Suprapubic skin (tissue), 4 donors: ENCODE measurements around the gene MYO16. TPM values are rescaled to one million over a fixed set of nuclear protein-coding genes. Genes with fewer than 3 reads are reported as not detected.

ENCODE experiments used
- DNase-seq, 2 donors: peaks; one replicate each; pipeline ENCODE4 v3.0.0-alpha.2; 2019; ENCODE audit warnings: low spot score in 2 of 2
- H3K27ac ChIP-seq: fragments of 200-600 bp; sonication (generic); one replicate; pipeline ENCODE4 v1.5.1; 2019
- H3K27me3 ChIP-seq: fragments of 200-600 bp; sonication (generic); one replicate; pipeline ENCODE4 v1.5.1; 2019
- H3K36me3 ChIP-seq: fragments of 200-600 bp; sonication (generic); one replicate; pipeline ENCODE4 v1.5.1; 2019
- H3K4me1 ChIP-seq: fragments of 200-600 bp; sonication (generic); one replicate; pipeline ENCODE4 v1.5.1; 2019
- H3K4me3 ChIP-seq: fragments of 200-600 bp; sonication (generic); one replicate; pipeline ENCODE4 v1.5.1; 2019; ENCODE audit warnings: mild to moderate bottlenecking
- H3K9me3 ChIP-seq: fragments of 200-600 bp; sonication (generic); one replicate; pipeline ENCODE4 v1.5.1; 2019
- CTCF ChIP-seq, 2 donors: fragments of 200-600 bp in 1 of 2; fragments of 450-650 bp in 1 of 2; sonication (generic) in 1 of 2; IDR thresholded peaks; one replicate each; pipeline ENCODE4 v1.5.1; 2016 to 2019; ENCODE audit warnings: antibody characterized with exemption in 2 of 2, mild to moderate bottlenecking in 1 of 2, moderate library complexity in 1 of 2
- EP300 ChIP-seq: sonication (generic); formaldehyde crosslinking; IDR thresholded peaks from one replicate; pipeline ENCODE4 v1.6.1; 2017; ENCODE audit warnings: antibody characterized with exemption
- POLR2A ChIP-seq, 2 donors: fragments of 450-650 bp; IDR thresholded peaks; one replicate each; pipeline ENCODE4 v1.6.1; 2017; ENCODE audit warnings: antibody characterized with exemption in 2 of 2, mild to moderate bottlenecking in 2 of 2, moderate library complexity in 2 of 2
- POLR2AphosphoS5 ChIP-seq, 3 donors: sonication (generic); formaldehyde crosslinking; IDR thresholded peaks; one replicate each; pipeline ENCODE4 v1.6.1; 2017; ENCODE audit warnings: antibody characterized with exemption in 3 of 3
- WGBS: methylation state at CpG from one replicate; pipeline ENCODE4 v1.1.5; 2018; 5-methylcytosine and 5-hydroxymethylcytosine counted together
- total RNA-seq, 4 donors: library from RNA; depleted of rRNA; stranded (reverse); fragments of >200 nt; gene quantifications; one replicate each; pipeline ENCODE4 v1.1.0, GENCODE V29; 2016

MYO16 gene
- total RNA-seq, 4 donors from 2014 or later = 0.08 to 0.98 (median 0.25) TPM

DNA sequence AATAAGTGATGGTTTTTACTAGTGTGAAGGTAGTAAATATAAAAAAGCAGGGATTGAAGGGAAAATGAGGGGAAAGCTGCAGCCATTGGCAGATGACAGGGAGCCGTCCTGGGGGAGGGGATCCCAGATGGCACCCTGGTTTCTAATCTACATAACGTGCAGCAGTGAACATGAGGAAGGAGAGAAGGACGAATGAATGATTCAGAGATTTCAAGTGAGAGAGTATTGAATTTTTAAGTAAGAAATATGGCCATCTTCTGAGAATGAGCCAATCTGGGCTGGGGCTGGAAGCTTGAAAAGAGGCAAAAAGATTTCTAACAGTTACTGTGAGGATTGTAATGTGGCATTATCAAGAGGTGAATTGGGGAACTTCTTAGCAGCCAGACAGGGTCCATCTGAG, 414.2 kb downstream of the MYO16 start:
- Histone ChIP-seq H3K4me3 (no peak overlapping the region), H3K4me1 (no peaks in the 10 kb centered on the region), H3K36me3 (no peaks in the 10 kb centered on the region), H3K27me3 (no peaks in the 10 kb centered on the region), H3K9me3 (no peaks in the 10 kb centered on the region), H3K27ac (no peak overlapping the region)
- TF ChIP-seq POLR2AphosphoS5 (IDR thresholded peaks at IDR 0.05) (no peak), CTCF (IDR thresholded peaks at IDR 0.05) (no peak), EP300 (no peak), POLR2A (IDR thresholded peaks at IDR 0.05) (no peak)
- WGBS = 67% methylated on average over 3 of the region's 3 CpGs
- no peak for DNase-seq

GRCh38 chr13:109055850-109056249, 426.4 kb downstream of the MYO16 start:
- no peaks in the 10 kb centered on the region for H3K4me1 ChIP-seq
- no peak overlapping the region for H3K4me3 ChIP-seq
- H3K27ac ChIP-seq = no peak overlapping the region
- TF ChIP-seq POLR2A (IDR thresholded peaks at IDR 0.05) = no peak
- TF ChIP-seq POLR2AphosphoS5 (IDR thresholded peaks at IDR 0.05) = no peak
- TF ChIP-seq EP300 = no peak
- no peak for TF ChIP-seq CTCF (IDR thresholded peaks at IDR 0.05)
- DNase-seq = no peak
- H3K27me3 ChIP-seq = no peaks in the 10 kb centered on the region
- no peaks in the 10 kb centered on the region for H3K36me3 ChIP-seq
- no peaks in the 10 kb centered on the region for H3K9me3 ChIP-seq

- H3K9me3 ChIP-seq = no peaks in the 10 kb centered on the region
- TF ChIP-seq EP300 = no peak
- TF ChIP-seq POLR2AphosphoS5 (IDR thresholded peaks at IDR 0.05) = no peak
- no peak for TF ChIP-seq POLR2A (IDR thresholded peaks at IDR 0.05)
- no peak for TF ChIP-seq CTCF (IDR thresholded peaks at IDR 0.05)
- 52% methylated on average over 5 of the region's 5 CpGs for WGBS
Measured at GRCh38 chr13:109058087-109058486, 428.7 kb downstream of the MYO16 start.

DNA sequence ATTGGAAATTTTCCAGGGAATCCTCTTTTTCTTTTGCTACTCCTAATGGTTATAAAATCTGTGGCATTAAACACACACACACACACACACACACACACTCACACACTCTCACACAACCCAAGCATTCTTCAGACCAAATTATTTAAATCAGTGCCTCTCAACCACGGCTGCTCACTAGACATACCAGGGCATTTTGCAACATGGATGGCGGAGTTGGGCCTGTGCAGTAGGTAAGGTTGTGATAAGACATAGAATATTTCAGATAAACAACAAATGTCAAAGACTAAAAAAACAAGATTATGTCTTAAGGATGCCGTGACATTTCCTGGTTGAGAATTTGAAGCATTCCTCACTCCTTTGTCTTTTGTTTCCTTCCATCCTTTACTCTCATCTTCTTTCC, 443.1 kb downstream of the MYO16 start:
- H3K36me3 ChIP-seq = no peaks in the 10 kb centered on the region
- H3K27ac ChIP-seq = no peak overlapping the region
- TF ChIP-seq POLR2A (IDR thresholded peaks at IDR 0.05) (no peak), POLR2AphosphoS5 (IDR thresholded peaks at IDR 0.05) (no peak), EP300 (no peak), CTCF (IDR thresholded peaks at IDR 0.05) (no peak)
- DNase-seq = no peak
- 83% methylated on average over 3 of the region's 3 CpGs for WGBS
- H3K4me3 ChIP-seq = no peak overlapping the region
- H3K27me3 ChIP-seq = no peaks in the 10 kb centered on the region
- H3K4me1 ChIP-seq = no peaks in the 10 kb centered on the region
- no peaks in the 10 kb centered on the region for H3K9me3 ChIP-seq

More at GRCh38 chr13:109058087-109058486, 428.7 kb downstream of the MYO16 start:
- Histone ChIP-seq H3K27ac (no peak overlapping the region), H3K36me3 (no peaks in the 10 kb centered on the region), H3K4me3 (no peak overlapping the region), H3K27me3 (no peaks in the 10 kb centered on the region), H3K4me1 (no peaks in the 10 kb centered on the region)
- DNase-seq = no peak

DNA sequence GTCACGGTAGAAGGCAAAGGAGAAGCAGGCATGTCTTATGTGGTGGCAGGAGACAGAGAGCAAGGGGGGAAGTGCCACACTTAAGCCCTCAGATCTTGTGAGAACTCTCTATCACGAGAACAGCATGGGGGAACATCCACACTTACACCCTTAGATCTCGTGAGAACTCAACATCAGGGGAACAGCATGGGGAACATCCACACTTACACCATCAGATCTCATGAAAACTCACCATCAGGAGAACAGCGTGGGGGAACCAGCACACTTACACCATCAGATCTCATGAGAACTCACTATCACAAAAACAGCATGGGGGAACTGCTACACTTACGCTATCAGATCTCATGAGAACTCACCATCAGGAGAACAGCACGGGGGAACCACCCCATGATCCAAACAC, 445.0 kb downstream of the MYO16 start:
- no peaks in the 10 kb centered on the region for H3K27me3 ChIP-seq
- no peak for TF ChIP-seq EP300
- no peak for TF ChIP-seq POLR2A (IDR thresholded peaks at IDR 0.05)
- TF ChIP-seq POLR2AphosphoS5 (IDR thresholded peaks at IDR 0.05) = no peak
- WGBS = 84% methylated on average over 6 of the region's 6 CpGs
- H3K36me3 ChIP-seq = no peaks in the 10 kb centered on the region
- no peaks in the 10 kb centered on the region for H3K4me1 ChIP-seq
- no peak overlapping the region for H3K4me3 ChIP-seq
- H3K27ac ChIP-seq = no peak overlapping the region
- no peak for DNase-seq
- no peaks in the 10 kb centered on the region for H3K9me3 ChIP-seq

- 91% methylated on average over 3 of the region's 3 CpGs for WGBS
- Histone ChIP-seq H3K4me1 (no peaks in the 10 kb centered on the region), H3K36me3 (no peaks in the 10 kb centered on the region)
Measured at GRCh38 chr13:109074853-109075252, 445.4 kb downstream of the MYO16 start.

More at GRCh38 chr13:109074853-109075252, 445.4 kb downstream of the MYO16 start:
- Histone ChIP-seq H3K27ac (no peak overlapping the region), H3K9me3 (no peaks in the 10 kb centered on the region), H3K4me3 (no peak overlapping the region), H3K27me3 (no peaks in the 10 kb centered on the region)
- DNase-seq = no peak
- TF ChIP-seq CTCF (IDR thresholded peaks at IDR 0.05) = no peak
- TF ChIP-seq EP300 = no peak
- TF ChIP-seq POLR2AphosphoS5 (IDR thresholded peaks at IDR 0.05) = no peak
- TF ChIP-seq POLR2A (IDR thresholded peaks at IDR 0.05) = no peak
